Astrocyte (in vitro differentiated cells and primary cell): ENCODE measurements around the gene EMP2. TPM values are rescaled to one million over a fixed set of nuclear protein-coding genes. Genes with fewer than 3 reads are reported as not detected.

Experiments used
- DNase-seq: peaks from one replicate; pipeline ENCODE4 v3.0.0-alpha.2; 2010; ENCODE audit warnings: low read depth
- FAIRE-seq: peaks from 2 replicates; lab custom pipeline; 2011; peaks lifted over from hg19 to GRCh38; lab: Jason Lieb, UNC
- H2AFZ ChIP-seq: 2 replicates; pipeline ENCODE4 v1.6.0; 2012; ENCODE audit warnings: low read depth, low read length, inconsistent platforms
- H3K27ac ChIP-seq: 2 replicates; pipeline ENCODE4 v1.5.1; 2011; ENCODE audit warnings: low read depth, low read length, inconsistent platforms
- H3K27me3 ChIP-seq: 2 replicates; pipeline ENCODE4 v1.6.0; 2011; ENCODE audit warnings: low read length, inconsistent platforms; ENCODE audit not compliant: insufficient read depth
- H3K36me3 ChIP-seq: 2 replicates; pipeline ENCODE4 v1.5.1; 2011; ENCODE audit warnings: low read length, inconsistent platforms; ENCODE audit not compliant: insufficient read depth
- H3K4me1 ChIP-seq: 2 replicates; pipeline ENCODE4 v1.5.1; 2011; ENCODE audit warnings: low read length, inconsistent platforms; ENCODE audit not compliant: insufficient read depth
- H3K4me2 ChIP-seq: 2 replicates; pipeline ENCODE4 v1.6.0; 2012; ENCODE audit warnings: low read length, inconsistent platforms
- H3K4me3 ChIP-seq: 2 replicates; pipeline ENCODE4 v1.5.1; 2011; ENCODE audit warnings: low read depth, mild to moderate bottlenecking, low read length, inconsistent platforms; ENCODE audit not compliant: insufficient read depth
- H3K79me2 ChIP-seq: 2 replicates; pipeline ENCODE4 v1.6.0; 2012; ENCODE audit warnings: mild to moderate bottlenecking, low read length, inconsistent platforms; ENCODE audit not compliant: insufficient read depth
- H3K9ac ChIP-seq: 2 replicates; pipeline ENCODE4 v1.6.0; 2012; ENCODE audit warnings: mild to moderate bottlenecking, low read length, inconsistent platforms
- H3K9me3 ChIP-seq: 2 replicates; pipeline ENCODE4 v1.5.1; 2012; ENCODE audit warnings: low read depth, mild to moderate bottlenecking, low read length, inconsistent platforms; ENCODE audit not compliant: insufficient read depth
- H4K20me1 ChIP-seq: 2 replicates; pipeline ENCODE4 v1.6.0; 2012; ENCODE audit warnings: low read length, inconsistent platforms; ENCODE audit not compliant: insufficient read depth
- H3K27ac Mint-ChIP-seq: one replicate; pipeline ENCODE4 v1.8.0; 2021; ENCODE audit warnings: mild to moderate bottlenecking, mixed read lengths; ENCODE audit not compliant: unreplicated experiment
- H3K27me3 Mint-ChIP-seq: one replicate; pipeline ENCODE4 v1.8.0; 2021; ENCODE audit warnings: low read depth, mixed read lengths; ENCODE audit not compliant: unreplicated experiment
- H3K36me3 Mint-ChIP-seq: one replicate; pipeline ENCODE4 v1.8.0; 2021; ENCODE audit warnings: low read depth, mixed read lengths; ENCODE audit not compliant: unreplicated experiment
- H3K4me1 Mint-ChIP-seq: one replicate; pipeline ENCODE4 v1.8.0; 2021; ENCODE audit warnings: low read depth, mixed read lengths; ENCODE audit not compliant: unreplicated experiment
- H3K4me3 Mint-ChIP-seq: one replicate; pipeline ENCODE4 v1.8.0; 2021; ENCODE audit warnings: mild to moderate bottlenecking, moderate library complexity, mixed read lengths; ENCODE audit not compliant: unreplicated experiment
- H3K9me3 Mint-ChIP-seq: one replicate; pipeline ENCODE4 v1.8.0; 2021; ENCODE audit warnings: mild to moderate bottlenecking, mixed read lengths; ENCODE audit not compliant: unreplicated experiment
- EZH2 ChIP-seq: IDR thresholded peaks from 2 replicates; pipeline ENCODE4 v1.6.1; 2012; ENCODE audit warnings: mild to moderate bottlenecking, low read length, inconsistent platforms; ENCODE audit not compliant: insufficient read depth
- total RNA-seq: library from RNA; stranded (reverse); gene quantifications from 2 replicates; pipeline ENCODE4 v1.2.1, GENCODE V29; 2021
- TF ChIP-seq, protein P1 (sequence below): IDR thresholded peaks from 2 replicates; pipeline ENCODE4 v1.5.1; 2011; ENCODE audit warnings: low read depth, mild to moderate bottlenecking, inconsistent platforms, low read length, moderate library complexity; ENCODE audit not compliant: insufficient read depth

The EMP2 gene
- total RNA-seq, 1 donor from 2014 or later, result 1.7 TPM

DNA sequence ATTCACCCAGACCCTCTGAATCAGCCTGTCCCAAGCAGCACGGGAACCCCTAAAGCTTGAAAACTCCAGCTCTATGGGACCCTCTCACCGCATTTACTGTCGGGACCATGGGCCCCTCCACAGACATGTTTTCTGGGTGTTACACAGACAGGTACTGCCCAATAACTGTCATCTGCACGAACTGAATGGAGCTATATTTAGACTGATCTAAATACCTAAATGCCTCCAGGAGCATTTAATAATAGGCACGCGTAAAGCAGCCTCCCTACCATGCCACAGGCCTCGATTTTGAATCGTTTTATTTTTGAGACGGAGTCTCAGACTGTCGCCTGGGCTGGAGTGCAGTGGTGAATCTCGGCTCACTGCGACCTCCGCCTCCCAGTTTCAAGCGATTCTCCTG, 49.7 kb downstream of the EMP2 start:
- DNase-seq (no peak), FAIRE-seq (no peak)
- peaks cover 2% of the 10 kb centered on the region for H3K36me3 ChIP-seq
- no peaks in the 10 kb centered on the region for H3K79me2 ChIP-seq
- no peak overlapping the region for H3K9ac ChIP-seq
- Mint-ChIP-seq H3K27ac (no peak overlapping the region), H3K27me3 (peaks cover 3% of the 10 kb centered on the region), H3K36me3 (no peaks in the 10 kb centered on the region), H3K4me1 (no peaks in the 10 kb centered on the region), H3K4me3 (no peak overlapping the region), H3K9me3 (no peaks in the 10 kb centered on the region)
- H3K27me3 ChIP-seq, result no peaks in the 10 kb centered on the region
- H3K4me1 ChIP-seq, result peaks cover 3% of the 10 kb centered on the region
- H4K20me1 ChIP-seq, result no peaks in the 10 kb centered on the region
- H3K4me2 ChIP-seq, result no peak overlapping the region
- no peak overlapping the region for H3K4me3 ChIP-seq
- no peak overlapping the region for H2AFZ ChIP-seq
- no peaks in the 10 kb centered on the region for H3K9me3 ChIP-seq
- no peak for TF ChIP-seq EZH2
- TF ChIP-seq, protein P1, sequence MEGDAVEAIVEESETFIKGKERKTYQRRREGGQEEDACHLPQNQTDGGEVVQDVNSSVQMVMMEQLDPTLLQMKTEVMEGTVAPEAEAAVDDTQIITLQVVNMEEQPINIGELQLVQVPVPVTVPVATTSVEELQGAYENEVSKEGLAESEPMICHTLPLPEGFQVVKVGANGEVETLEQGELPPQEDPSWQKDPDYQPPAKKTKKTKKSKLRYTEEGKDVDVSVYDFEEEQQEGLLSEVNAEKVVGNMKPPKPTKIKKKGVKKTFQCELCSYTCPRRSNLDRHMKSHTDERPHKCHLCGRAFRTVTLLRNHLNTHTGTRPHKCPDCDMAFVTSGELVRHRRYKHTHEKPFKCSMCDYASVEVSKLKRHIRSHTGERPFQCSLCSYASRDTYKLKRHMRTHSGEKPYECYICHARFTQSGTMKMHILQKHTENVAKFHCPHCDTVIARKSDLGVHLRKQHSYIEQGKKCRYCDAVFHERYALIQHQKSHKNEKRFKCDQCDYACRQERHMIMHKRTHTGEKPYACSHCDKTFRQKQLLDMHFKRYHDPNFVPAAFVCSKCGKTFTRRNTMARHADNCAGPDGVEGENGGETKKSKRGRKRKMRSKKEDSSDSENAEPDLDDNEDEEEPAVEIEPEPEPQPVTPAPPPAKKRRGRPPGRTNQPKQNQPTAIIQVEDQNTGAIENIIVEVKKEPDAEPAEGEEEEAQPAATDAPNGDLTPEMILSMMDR, result no peak
- no peak overlapping the region for H3K27ac ChIP-seq

DNA sequence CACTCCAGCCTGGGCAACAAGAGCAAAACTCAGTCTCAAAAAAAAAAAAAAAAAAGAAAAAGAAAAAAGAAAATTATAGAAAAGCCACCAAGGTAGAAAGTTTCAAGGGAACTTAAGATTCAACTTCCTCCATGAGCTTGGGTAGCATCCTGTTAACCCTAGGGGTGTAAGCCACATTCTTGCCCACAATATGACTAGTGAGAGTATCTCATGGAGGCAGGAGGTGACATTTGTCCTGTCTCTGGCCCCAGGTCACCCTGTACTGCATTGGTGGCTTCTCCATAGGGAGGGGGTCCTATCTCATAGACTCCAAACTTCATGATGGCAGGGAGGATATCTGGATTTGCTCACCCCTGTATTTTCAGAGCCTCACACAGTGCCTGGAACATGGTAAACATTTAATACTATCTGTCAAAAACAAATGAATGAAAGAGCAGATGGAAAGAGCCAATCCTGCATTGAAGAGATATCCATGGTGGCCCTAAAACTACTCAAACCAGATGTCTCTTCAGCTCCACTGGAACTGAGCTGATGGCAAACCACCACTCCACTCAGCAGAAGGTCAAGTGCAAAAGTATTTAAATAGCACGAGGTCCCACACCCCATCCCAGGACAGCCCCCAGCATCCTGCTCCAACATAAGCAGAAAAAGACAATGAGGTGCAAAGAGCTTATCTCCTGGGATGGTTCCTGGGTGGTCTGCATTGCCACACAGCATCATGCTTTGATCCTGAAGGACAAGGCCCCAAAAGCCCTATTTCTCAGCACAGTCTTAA, 50.3 kb downstream of the EMP2 start:
- Histone ChIP-seq H3K79me2 (no peaks in the 10 kb centered on the region), H3K27ac (no peak overlapping the region), H3K9me3 (no peaks in the 10 kb centered on the region), H3K4me1 (peaks cover 3% of the 10 kb centered on the region), H2AFZ (no peak overlapping the region), H4K20me1 (no peaks in the 10 kb centered on the region), H3K36me3 (peaks cover 2% of the 10 kb centered on the region), H3K9ac (no peak overlapping the region), H3K27me3 (no peaks in the 10 kb centered on the region), H3K4me2 (no peak overlapping the region), H3K4me3 (no peak overlapping the region)
- FAIRE-seq (no peak), DNase-seq (no peak)
- Mint-ChIP-seq H3K4me1 (no peaks in the 10 kb centered on the region), H3K9me3 (no peaks in the 10 kb centered on the region), H3K36me3 (no peaks in the 10 kb centered on the region), H3K4me3 (no peak overlapping the region), H3K27ac (no peak overlapping the region), H3K27me3 (peaks cover 3% of the 10 kb centered on the region)
- TF ChIP-seq EZH2, result no peak
- TF ChIP-seq, protein P1, result no peak

DNA sequence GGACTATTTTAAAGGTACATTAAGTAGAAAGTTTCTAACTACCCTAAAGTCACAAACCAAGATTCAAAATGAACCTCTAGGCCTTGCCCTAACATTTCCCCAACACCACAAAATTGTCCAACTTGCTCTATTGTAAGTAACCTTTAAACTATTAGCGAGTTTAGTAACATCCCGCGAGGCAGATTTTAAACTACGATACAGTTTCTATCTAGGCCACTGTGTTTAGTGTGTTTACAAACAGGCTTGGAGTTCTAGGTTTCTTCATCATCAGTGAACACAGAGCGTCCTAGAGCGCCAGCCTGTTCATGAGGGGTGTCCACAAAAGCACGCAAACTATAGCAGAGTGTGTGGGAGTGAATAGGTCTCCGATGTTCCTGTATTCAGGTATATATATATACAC, 51.8 kb downstream of the EMP2 start:
- Mint-ChIP-seq H3K9me3 (no peaks in the 10 kb centered on the region), H3K27me3 (peaks cover 3% of the 10 kb centered on the region), H3K4me3 (no peak overlapping the region), H3K27ac (no peak overlapping the region), H3K36me3 (no peaks in the 10 kb centered on the region), H3K4me1 (no peaks in the 10 kb centered on the region)
- no peaks in the 10 kb centered on the region for H3K27me3 ChIP-seq
- H3K36me3 ChIP-seq, result peaks cover 2% of the 10 kb centered on the region
- no peaks in the 10 kb centered on the region for H3K79me2 ChIP-seq
- H3K9me3 ChIP-seq, result no peaks in the 10 kb centered on the region
- no peak overlapping the region for H3K4me3 ChIP-seq
- no peaks in the 10 kb centered on the region for H4K20me1 ChIP-seq
- DNase-seq (no peak), FAIRE-seq (no peak)
- no peak overlapping the region for H3K9ac ChIP-seq
- H3K4me2 ChIP-seq, result no peak overlapping the region
- no peak overlapping the region for H2AFZ ChIP-seq
- no peak overlapping the region for H3K27ac ChIP-seq
- no peak for TF ChIP-seq EZH2
- TF ChIP-seq, protein P1, result no peak
- peaks cover 3% of the 10 kb centered on the region for H3K4me1 ChIP-seq
